Nephron progenitor cell (in vitro differentiated cells): ENCODE measurements around the gene RHD.

Source experiments
- DNase-seq: peaks from one replicate; pipeline ENCODE4 v3.0.0; 2021
- H3K27ac Mint-ChIP-seq: 2 replicates; pipeline ENCODE4 v1.8.0; 2021; ENCODE audit warnings: mild to moderate bottlenecking, moderate library complexity, mixed read lengths
- H3K27me3 Mint-ChIP-seq: 2 replicates; pipeline ENCODE4 v1.8.0; 2021; ENCODE audit warnings: mild to moderate bottlenecking, low read depth, mixed read lengths; ENCODE audit not compliant: poor library complexity
- H3K36me3 Mint-ChIP-seq: 2 replicates; pipeline ENCODE4 v1.8.0; 2021; ENCODE audit warnings: low read depth, mixed read lengths
- H3K4me1 Mint-ChIP-seq: 2 replicates; pipeline ENCODE4 v1.8.0; 2021; ENCODE audit warnings: mixed read lengths
- H3K4me3 Mint-ChIP-seq: 2 replicates; pipeline ENCODE4 v1.8.0; 2021; ENCODE audit warnings: mild to moderate bottlenecking, moderate library complexity, mixed read lengths
- H3K9me3 Mint-ChIP-seq: 2 replicates; pipeline ENCODE4 v1.8.0; 2021; ENCODE audit warnings: mild to moderate bottlenecking, moderate library complexity, mixed read lengths
- CTCF ChIP-seq: fragments of 200-600 bp; sonication (generic); IDR thresholded peaks from 2 replicates; pipeline ENCODE4 v1.5.0; 2021; ENCODE audit warnings: antibody characterized with exemption

RHD gene

GRCh38 chr1:25246600-25247023 is 25.7 kb upstream of the RHD start:
- Mint-ChIP-seq H3K9me3 (no peaks in the 10 kb centered on the region), H3K4me3 (peak overlapping the region; percentile 95), H3K27me3 (peaks cover 2% of the 10 kb centered on the region), H3K36me3 (peaks cover 35% of the 10 kb centered on the region), H3K4me1 (peaks cover 31% of the 10 kb centered on the region), H3K27ac (peak overlapping the region; percentile 95)
- TF ChIP-seq CTCF, result no peak
- peak; percentile 57 for DNase-seq

- peaks cover 7% of the 10 kb centered on the region for H3K27me3 Mint-ChIP-seq
- peaks cover 31% of the 10 kb centered on the region for H3K4me1 Mint-ChIP-seq
- peak within 1 kb of the TSS; percentile 95 for H3K4me3 Mint-ChIP-seq
- peaks cover 30% of the 10 kb centered on the region for H3K36me3 Mint-ChIP-seq
- H3K27ac Mint-ChIP-seq, result peak within 1 kb of the TSS; percentile 99
- TF ChIP-seq CTCF, result no peak
- DNase-seq, result peak; percentile 99
- H3K9me3 Mint-ChIP-seq, result no peaks in the 10 kb centered on the region
Measured at GRCh38 chr1:25247024-25247828, 25.1 kb upstream of the RHD start, which contains the start of gene RSRP1. Gene RSRP1, minus strand, starts transcription at chr1:25247454. Its CDS starts 491 bp downstream, at chr1:25246963.

GRCh38 chr1:25247829-25248754 is 24.2 kb upstream of the RHD start:
- peak; percentile 23 for TF ChIP-seq CTCF
- no peak for DNase-seq
- Mint-ChIP-seq H3K27ac (peak overlapping the region; percentile 99), H3K36me3 (peaks cover 22% of the 10 kb centered on the region), H3K4me1 (peaks cover 31% of the 10 kb centered on the region), H3K9me3 (no peaks in the 10 kb centered on the region), H3K4me3 (peak overlapping the region; percentile 95), H3K27me3 (peaks cover 7% of the 10 kb centered on the region)

- peaks cover 5% of the 10 kb centered on the region for H3K27me3 Mint-ChIP-seq
- H3K9me3 Mint-ChIP-seq, result no peaks in the 10 kb centered on the region
- H3K27ac Mint-ChIP-seq, result no peak overlapping the region
- DNase-seq, result no peak
- H3K36me3 Mint-ChIP-seq, result no peaks in the 10 kb centered on the region
- H3K4me1 Mint-ChIP-seq, result peaks cover 20% of the 10 kb centered on the region
- H3K4me3 Mint-ChIP-seq, result no peak overlapping the region
- TF ChIP-seq CTCF, result no peak
Measured at GRCh38 chr1:25253911-25254310, 18.4 kb upstream of the RHD start.

GRCh38 chr1:25255706-25256577 is 16.4 kb upstream of the RHD start:
- peak overlapping the region; percentile 78 for H3K27ac Mint-ChIP-seq
- H3K27me3 Mint-ChIP-seq, result peaks cover 7% of the 10 kb centered on the region
- no peak overlapping the region for H3K4me3 Mint-ChIP-seq
- no peak for DNase-seq
- peaks cover 20% of the 10 kb centered on the region for H3K4me1 Mint-ChIP-seq
- TF ChIP-seq CTCF, result no peak
- H3K9me3 Mint-ChIP-seq, result no peaks in the 10 kb centered on the region
- H3K36me3 Mint-ChIP-seq, result no peaks in the 10 kb centered on the region
